Loucy (cell line): ENCODE data around the gene SYNDIG1.

ENCODE experiments used
- H2AFZ ChIP-seq: fragments of 200-600 bp; sonication (generic); 2 replicates; pipeline ENCODE4 v1.6.0; 2016; ENCODE audit warnings: antibody characterized with exemption, mild to moderate bottlenecking, low read length, moderate library complexity
- H3F3A ChIP-seq: fragments of 200-600 bp; 2 replicates; pipeline ENCODE4 v1.6.0; 2016; ENCODE audit warnings: antibody characterized with exemption, low read depth, mild to moderate bottlenecking
- H3K27me3 ChIP-seq: fragments of 200-600 bp; sonication (generic); 2 replicates; pipeline ENCODE4 v1.6.1; 2014; ENCODE audit warnings: low read length, mild to moderate bottlenecking; ENCODE audit not compliant: insufficient read depth, poor library complexity, severe bottlenecking
- H3K36me3 ChIP-seq: fragments of 200-600 bp; sonication (generic); 2 replicates; pipeline ENCODE4 v1.6.1; 2016; ENCODE audit warnings: low read length; ENCODE audit not compliant: insufficient read depth
- H3K4me1 ChIP-seq: fragments of 200-600 bp; sonication (generic); 2 replicates; pipeline ENCODE4 v1.5.1; 2014; ENCODE audit warnings: low read length, mild to moderate bottlenecking; ENCODE audit not compliant: insufficient read depth, poor library complexity, severe bottlenecking
- H3K4me2 ChIP-seq: fragments of 200-600 bp; sonication (generic); 2 replicates; pipeline ENCODE4 v1.6.0; 2014; ENCODE audit warnings: antibody characterized with exemption, low read length, low read depth, mild to moderate bottlenecking; ENCODE audit not compliant: poor library complexity, severe bottlenecking
- H3K4me3 ChIP-seq: fragments of 200-600 bp; sonication (generic); 2 replicates; pipeline ENCODE4 v1.5.1; 2014; ENCODE audit warnings: low read length, mild to moderate bottlenecking, mixed read lengths; ENCODE audit not compliant: poor library complexity, severe bottlenecking
- H3K79me2 ChIP-seq: fragments of 200-600 bp; sonication (generic); 2 replicates; pipeline ENCODE4 v1.6.1; 2014; ENCODE audit warnings: low read length; ENCODE audit not compliant: insufficient read depth
- H3K9ac ChIP-seq: fragments of 200-600 bp; sonication (generic); 2 replicates; pipeline ENCODE4 v1.6.0; 2014; ENCODE audit warnings: mild to moderate bottlenecking, low read depth, low read length, moderate library complexity; ENCODE audit not compliant: poor library complexity, severe bottlenecking
- H3K9me2 ChIP-seq: fragments of 200-600 bp; sonication (generic); replicated peaks from 2 replicates; pipeline ENCODE4 v1.6.1; 2016; ENCODE audit warnings: low read depth, low read length, mixed read lengths
- H3K9me3 ChIP-seq: fragments of 200-600 bp; sonication (generic); 2 replicates; pipeline ENCODE4 v1.6.1; 2014; ENCODE audit warnings: mild to moderate bottlenecking, antibody characterized with exemption, low read length, low read depth; ENCODE audit not compliant: insufficient read depth
- H4K20me1 ChIP-seq: fragments of 200-600 bp; sonication (generic); 2 replicates; pipeline ENCODE4 v1.6.0; 2014; ENCODE audit warnings: antibody characterized with exemption, low read length, mild to moderate bottlenecking; ENCODE audit not compliant: insufficient read depth, poor library complexity, severe bottlenecking
- EZH2phosphoT487 ChIP-seq: fragments of 200-600 bp; IDR thresholded peaks from 2 replicates; pipeline ENCODE4 v1.6.1; 2018; ENCODE audit warnings: antibody characterized with exemption, mild to moderate bottlenecking, moderate library complexity, borderline replicate concordance
- TF ChIP-seq, protein P1 (sequence below): fragments of 200-600 bp; sonication (generic); conservative IDR thresholded peaks from 2 replicates; pipeline ENCODE4 v1.5.1; 2014; ENCODE audit warnings: mild to moderate bottlenecking, antibody characterized with exemption, low read length

The SYNDIG1 gene

DNA sequence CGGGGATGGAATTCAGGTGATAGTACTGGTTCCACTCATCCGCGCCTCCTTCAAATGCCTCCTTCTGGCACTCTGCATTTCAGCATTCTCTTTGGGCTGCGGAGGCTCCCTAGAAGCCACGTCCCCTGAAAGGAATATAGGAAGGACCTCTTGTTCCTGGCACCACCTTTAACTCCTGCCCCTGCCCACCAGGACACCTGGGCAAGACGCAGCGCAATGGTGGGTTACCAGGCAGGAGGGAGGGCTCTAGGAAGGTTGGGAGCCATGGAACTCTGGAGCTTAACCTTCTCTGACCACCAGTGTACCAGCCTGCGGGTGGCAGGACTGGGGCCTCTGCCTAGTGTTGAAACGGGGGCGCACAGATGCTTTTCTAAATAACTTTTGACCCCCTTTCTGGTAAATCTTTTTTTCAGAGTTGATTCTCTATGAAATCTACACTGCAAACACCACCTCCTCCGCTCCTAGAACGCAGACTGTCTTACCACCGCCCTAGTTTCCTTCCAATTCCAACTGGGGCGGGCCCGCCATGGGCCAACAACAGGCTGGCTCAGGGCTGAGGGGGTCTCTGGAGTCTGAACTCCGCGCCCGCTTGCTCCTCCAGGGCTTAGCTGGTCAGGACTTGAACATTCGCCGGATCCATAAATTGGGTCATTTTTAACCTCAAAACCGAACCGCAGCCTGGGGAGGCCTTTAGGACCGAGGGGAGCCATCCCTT, 871 bp upstream of the SYNDIG1 start:
- H3K9me3 ChIP-seq = no peaks in the 10 kb centered on the region; the same call in 1 of the 2 replicates
- H2AFZ ChIP-seq = no peak overlapping the region
- H3K27me3 ChIP-seq = no peaks in the 10 kb centered on the region
- H3K9me2 ChIP-seq = no peaks in the 10 kb centered on the region
- no peak overlapping the region for H3K4me2 ChIP-seq
- H4K20me1 ChIP-seq = no peaks in the 10 kb centered on the region
- no peaks in the 10 kb centered on the region for H3K79me2 ChIP-seq
- H3K36me3 ChIP-seq = no peaks in the 10 kb centered on the region
- no peak overlapping the region for H3K9ac ChIP-seq
- TF ChIP-seq, protein P1, sequence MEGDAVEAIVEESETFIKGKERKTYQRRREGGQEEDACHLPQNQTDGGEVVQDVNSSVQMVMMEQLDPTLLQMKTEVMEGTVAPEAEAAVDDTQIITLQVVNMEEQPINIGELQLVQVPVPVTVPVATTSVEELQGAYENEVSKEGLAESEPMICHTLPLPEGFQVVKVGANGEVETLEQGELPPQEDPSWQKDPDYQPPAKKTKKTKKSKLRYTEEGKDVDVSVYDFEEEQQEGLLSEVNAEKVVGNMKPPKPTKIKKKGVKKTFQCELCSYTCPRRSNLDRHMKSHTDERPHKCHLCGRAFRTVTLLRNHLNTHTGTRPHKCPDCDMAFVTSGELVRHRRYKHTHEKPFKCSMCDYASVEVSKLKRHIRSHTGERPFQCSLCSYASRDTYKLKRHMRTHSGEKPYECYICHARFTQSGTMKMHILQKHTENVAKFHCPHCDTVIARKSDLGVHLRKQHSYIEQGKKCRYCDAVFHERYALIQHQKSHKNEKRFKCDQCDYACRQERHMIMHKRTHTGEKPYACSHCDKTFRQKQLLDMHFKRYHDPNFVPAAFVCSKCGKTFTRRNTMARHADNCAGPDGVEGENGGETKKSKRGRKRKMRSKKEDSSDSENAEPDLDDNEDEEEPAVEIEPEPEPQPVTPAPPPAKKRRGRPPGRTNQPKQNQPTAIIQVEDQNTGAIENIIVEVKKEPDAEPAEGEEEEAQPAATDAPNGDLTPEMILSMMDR = no peak
- TF ChIP-seq EZH2phosphoT487 = no peak
- no peaks in the 10 kb centered on the region for H3K4me1 ChIP-seq
- H3F3A ChIP-seq = no peaks in the 10 kb centered on the region
- no peak overlapping the region for H3K4me3 ChIP-seq

DNA sequence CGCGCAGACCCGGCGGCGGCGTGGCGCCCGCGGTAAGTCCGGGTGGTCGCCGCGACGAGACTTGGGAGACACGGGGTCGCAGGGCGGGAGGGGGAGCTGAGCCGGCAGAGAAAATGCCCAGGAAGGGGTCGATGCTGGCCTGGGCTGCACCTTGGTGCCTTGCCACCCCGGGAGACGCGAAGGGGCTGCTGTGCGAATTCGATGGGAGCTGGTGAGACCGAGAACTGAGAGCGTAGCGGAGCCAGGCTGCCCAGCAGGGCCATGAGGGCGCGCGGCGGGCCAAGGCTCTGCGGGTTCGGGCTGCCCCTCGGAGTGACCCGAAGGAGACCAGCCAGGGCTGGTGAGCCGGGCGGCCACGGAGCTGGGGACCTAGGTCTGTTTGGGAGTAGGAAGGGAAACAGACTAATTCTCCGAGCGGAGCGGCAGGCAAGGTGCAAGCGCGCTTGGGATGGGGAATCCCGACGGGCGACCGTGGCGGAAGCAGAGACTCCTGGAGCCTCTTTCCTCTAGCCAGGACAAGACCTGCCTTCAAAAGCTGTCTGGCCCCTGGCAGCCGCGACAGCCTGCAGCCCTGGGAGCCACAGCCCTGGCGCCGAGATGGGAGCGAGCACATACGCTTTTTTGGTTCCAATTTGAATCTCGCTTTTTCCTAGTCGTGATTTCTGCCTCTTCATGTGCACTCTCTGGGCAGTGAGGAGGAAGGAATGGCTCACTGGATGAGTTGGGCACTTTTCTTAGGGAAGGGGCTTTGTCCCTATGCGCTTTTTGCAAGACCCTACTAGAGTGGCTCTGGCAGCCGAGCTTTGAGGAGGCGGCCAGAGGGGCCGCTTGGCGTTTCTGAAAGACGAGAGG, 691 bp downstream of the SYNDIG1 start:
- TF ChIP-seq EZH2phosphoT487 = no peak
- TF ChIP-seq, protein P1 = no peak
- Histone ChIP-seq H3K27me3 (no peaks in the 10 kb centered on the region), H3K9me3 (no peaks in the 10 kb centered on the region; the same call in 1 of the 2 replicates), H3K4me3 (no peak overlapping the region), H4K20me1 (no peaks in the 10 kb centered on the region), H3K79me2 (no peaks in the 10 kb centered on the region), H3K9ac (no peak overlapping the region), H3K4me2 (no peak overlapping the region), H3K9me2 (no peaks in the 10 kb centered on the region), H3K4me1 (no peaks in the 10 kb centered on the region), H3F3A (no peaks in the 10 kb centered on the region), H3K36me3 (no peaks in the 10 kb centered on the region), H2AFZ (no peak overlapping the region)

DNA sequence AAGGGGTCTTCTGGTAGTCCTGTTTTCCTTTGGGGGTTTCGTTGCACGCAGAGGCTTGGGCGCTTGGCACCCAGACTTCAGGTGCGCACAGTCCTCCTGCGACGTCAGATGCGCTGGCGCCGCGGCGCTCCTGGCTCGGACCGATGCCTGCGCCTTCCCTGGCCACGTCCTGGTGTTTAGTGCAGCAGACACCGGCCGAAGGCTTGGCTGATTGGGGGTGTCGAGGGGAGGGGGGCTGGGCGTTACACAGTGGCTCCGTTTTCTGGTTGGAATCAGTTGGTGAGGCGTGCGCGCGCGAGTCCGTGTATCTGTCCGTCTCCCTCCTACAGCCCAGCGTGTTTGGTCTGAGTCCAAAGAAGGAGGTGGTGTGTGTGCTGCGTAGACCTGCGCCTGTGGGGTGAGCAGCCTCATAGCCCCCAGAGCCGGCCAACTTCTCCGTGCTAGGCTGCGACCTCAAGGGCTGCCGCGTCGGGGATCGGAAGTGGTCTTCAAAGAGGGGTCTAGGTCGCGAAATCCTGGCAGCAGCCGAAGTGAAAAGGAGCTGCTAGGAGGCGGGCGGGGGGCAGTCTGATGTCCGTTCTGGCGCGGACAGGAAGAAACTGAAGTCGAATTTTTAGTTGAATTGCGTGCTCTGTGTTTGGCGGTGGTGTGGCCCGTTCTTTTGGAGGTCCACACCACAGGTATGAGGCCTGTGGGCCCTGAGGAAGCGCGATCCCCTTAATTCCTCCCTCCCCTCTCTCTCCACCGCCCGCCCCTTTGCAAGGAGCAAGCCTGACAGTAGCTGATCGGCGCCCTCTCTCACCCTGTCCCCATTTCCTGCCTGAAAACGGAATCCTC, 1.5 kb downstream of the SYNDIG1 start:
- H3K4me3 ChIP-seq = no peak overlapping the region
- H3K9ac ChIP-seq = no peak overlapping the region
- H3K9me2 ChIP-seq = no peaks in the 10 kb centered on the region
- no peak overlapping the region for H3K4me2 ChIP-seq
- H3K27me3 ChIP-seq = no peaks in the 10 kb centered on the region
- TF ChIP-seq, protein P1 = no peak
- TF ChIP-seq EZH2phosphoT487 = no peak
- no peaks in the 10 kb centered on the region for H3K4me1 ChIP-seq
- no peaks in the 10 kb centered on the region for H4K20me1 ChIP-seq
- H3F3A ChIP-seq = no peaks in the 10 kb centered on the region
- no peak overlapping the region for H2AFZ ChIP-seq
- H3K79me2 ChIP-seq = no peaks in the 10 kb centered on the region
- H3K36me3 ChIP-seq = no peaks in the 10 kb centered on the region
- no peaks in the 10 kb centered on the region; the same call in 1 of the 2 replicates for H3K9me3 ChIP-seq
